Measurements from ENCODE around the gene PRKD2.

The PRKD2 gene

GRCh38 chr19:46698395-46699321 lies 18.3 kb downstream of the PRKD2 start:
- no peak for DNase-seq (ENCODE audit: low spot score)
- no peak for TF ChIP-seq CTCF (IDR thresholded peaks at IDR 0.05; ENCODE audit: extremely low read depth, insufficient read depth, missing control alignments)
- in situ Hi-C loops (cut with MboI; ENCODE audit: low pct_unique_long_range_greater_than_20kb, low sequenced_read_pairs, unreplicated experiment): no loop called here

GRCh38 chr19:46697204-46697960 lies 19.5 kb downstream of the PRKD2 start:
- TF ChIP-seq CTCF (IDR thresholded peaks at IDR 0.05; ENCODE audit: extremely low read depth, insufficient read depth, missing control alignments): no peak
- in situ Hi-C loops (cut with MboI; ENCODE audit: low pct_unique_long_range_greater_than_20kb, low sequenced_read_pairs, unreplicated experiment): no loop called here
- no peak for DNase-seq (ENCODE audit: low spot score)

GRCh38 chr19:46696866-46697203 lies 20.1 kb downstream of the PRKD2 start:
- DNase-seq (ENCODE audit: low spot score): no peak
- no peak for TF ChIP-seq CTCF (IDR thresholded peaks at IDR 0.05; ENCODE audit: extremely low read depth, insufficient read depth, missing control alignments)
- in situ Hi-C loops (cut with MboI; ENCODE audit: low pct_unique_long_range_greater_than_20kb, low sequenced_read_pairs, unreplicated experiment): no loop called here

- in situ Hi-C loops (cut with MboI; ENCODE audit: low pct_unique_long_range_greater_than_20kb, low sequenced_read_pairs, unreplicated experiment): no loop called here
- no peak for TF ChIP-seq CTCF (IDR thresholded peaks at IDR 0.05; ENCODE audit: extremely low read depth, insufficient read depth, missing control alignments)
- no peak for DNase-seq (ENCODE audit: low spot score)
These were observed 20.9 kb downstream of the PRKD2 start for GRCh38 chr19:46696052-46696451.

- peak; percentile 16 for DNase-seq (ENCODE audit: low spot score)
- in situ Hi-C loops (cut with MboI; ENCODE audit: low pct_unique_long_range_greater_than_20kb, low sequenced_read_pairs, unreplicated experiment): no loop called here
- TF ChIP-seq CTCF (IDR thresholded peaks at IDR 0.05; ENCODE audit: extremely low read depth, insufficient read depth, missing control alignments): no peak
These were observed 23.2 kb downstream of the PRKD2 start for GRCh38 chr19:46693760-46694159.

GRCh38 chr19:46692918-46693722 lies 23.8 kb downstream of the PRKD2 start:
- no peak for TF ChIP-seq CTCF (IDR thresholded peaks at IDR 0.05; ENCODE audit: extremely low read depth, insufficient read depth, missing control alignments)
- in situ Hi-C loops (cut with MboI; ENCODE audit: low pct_unique_long_range_greater_than_20kb, low sequenced_read_pairs, unreplicated experiment): no loop called here

More at GRCh38 chr19:46692918-46693722, 23.8 kb downstream of the PRKD2 start:
- peak; percentile 5 for DNase-seq (ENCODE audit: low spot score)

Measured in GM13977 (cell line).